Endodermal cell (in vitro differentiated cells): ENCODE measurements around the gene ATG10. TPM values are rescaled to one million over a fixed set of nuclear protein-coding genes. Genes with fewer than 3 reads are reported as not detected.

Source experiments
- DNase-seq: peaks from one replicate; pipeline ENCODE4 v3.0.0-alpha.2; 2017
- H3K27ac ChIP-seq: 2 replicates; pipeline ENCODE4 v1.5.1; 2013; ENCODE audit warnings: mild to moderate bottlenecking, low read depth, low read length, moderate library complexity
- H3K27me3 ChIP-seq: 2 replicates; pipeline ENCODE4 v1.6.1; 2013; ENCODE audit warnings: mild to moderate bottlenecking, low read length, moderate library complexity; ENCODE audit not compliant: insufficient read depth, control insufficient read depth, poor library complexity, severe bottlenecking
- H3K36me3 ChIP-seq: 2 replicates; pipeline ENCODE4 v1.7.0; 2013; ENCODE audit warnings: mild to moderate bottlenecking, low read length, moderate library complexity; ENCODE audit not compliant: control insufficient read depth, insufficient read depth
- H3K4me1 ChIP-seq: one replicate; pipeline ENCODE4 v1.7.0; 2013; ENCODE audit warnings: low read length; ENCODE audit not compliant: control insufficient read depth, insufficient read depth
- H3K4me3 ChIP-seq: 2 replicates; pipeline ENCODE4 v1.5.1; 2013; ENCODE audit warnings: mild to moderate bottlenecking, low read length, moderate library complexity
- H3K9ac ChIP-seq: 2 replicates; pipeline ENCODE4 v1.6.1; 2013; ENCODE audit warnings: mild to moderate bottlenecking, low read length, moderate library complexity; ENCODE audit not compliant: poor library complexity, severe bottlenecking; ENCODE audit errors: extremely low read depth
- H3K9me3 ChIP-seq: 2 replicates; pipeline ENCODE4 v1.6.1; 2013; ENCODE audit warnings: mild to moderate bottlenecking, low read length, moderate library complexity; ENCODE audit not compliant: control insufficient read depth
- H3K27ac Mint-ChIP-seq: 2 replicates; pipeline ENCODE4 v1.8.0; 2020; ENCODE audit warnings: mixed read lengths
- H3K27me3 Mint-ChIP-seq: 2 replicates; pipeline ENCODE4 v1.8.0; 2021; ENCODE audit warnings: mild to moderate bottlenecking, mixed read lengths; ENCODE audit not compliant: insufficient read depth
- H3K36me3 Mint-ChIP-seq: 2 replicates; pipeline ENCODE4 v1.8.0; 2020; ENCODE audit warnings: low read depth, mixed read lengths
- H3K4me1 Mint-ChIP-seq: 2 replicates; pipeline ENCODE4 v1.8.0; 2020; ENCODE audit warnings: mixed read lengths
- H3K4me3 Mint-ChIP-seq: 2 replicates; pipeline ENCODE4 v1.8.0; 2020; ENCODE audit warnings: mild to moderate bottlenecking, moderate library complexity, mixed read lengths
- H3K9me3 Mint-ChIP-seq: 2 replicates; pipeline ENCODE4 v1.8.0; 2020; ENCODE audit warnings: mild to moderate bottlenecking, mixed read lengths
- WGBS, 2 experiments: methylation state at CpG; one replicate each; pipeline versions ENCODE4 v1.1.5 to v1.1.7; 2013; ENCODE audit warnings: missing lambda C conversion rate in 2 of 2, mixed read lengths in 1 of 2; ENCODE audit not compliant: insufficient coverage in 1 of 2, insufficient read length in 1 of 2; 5-methylcytosine and 5-hydroxymethylcytosine counted together
- total RNA-seq, 2 donors: library from RNA; stranded (reverse); fragmentation: NEBNext Ultra II Directional in 1 of 2; extraction: Animal tissue kit (Norgen Biotek cat#: 25700) in 1 of 2; gene quantifications; 2 replicates in 1 of 2; 3 replicates in 1 of 2; pipeline ENCODE4 v1.2.1, GENCODE V29; 2021
- TF ChIP-seq, protein P1 (sequence below): fragments of 200-600 bp; sonication (generic); conservative IDR thresholded peaks from 2 replicates; pipeline ENCODE4 v1.5.0; 2021; ENCODE audit warnings: antibody characterized with exemption, mild to moderate bottlenecking

The ATG10 gene
- total RNA-seq, 2 donors from 2014 or later: 17.9 to 22.6 TPM

DNA sequence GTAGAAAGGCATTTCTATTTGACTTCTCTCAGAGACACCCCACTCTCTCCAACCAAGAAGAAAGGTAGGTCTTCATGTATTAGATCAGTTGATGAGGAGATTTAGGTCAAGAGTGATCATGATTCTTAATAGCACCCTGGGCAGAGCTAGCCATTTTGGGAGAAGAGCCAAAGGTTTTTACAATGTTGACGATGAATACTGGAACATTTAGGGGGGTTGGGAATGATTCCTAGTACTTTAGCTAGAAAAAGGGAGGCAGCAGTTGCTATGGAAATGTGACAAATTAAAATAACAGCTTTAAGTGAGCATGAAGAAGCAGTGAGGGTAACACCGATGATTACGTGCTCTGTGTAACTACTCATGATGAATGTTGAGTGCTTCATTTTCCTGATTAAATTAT is 315.8 kb downstream of the ATG10 start:
- peaks cover 5% of the 10 kb centered on the region for H3K4me1 Mint-ChIP-seq
- Histone ChIP-seq H3K36me3 (no peaks in the 10 kb centered on the region), H3K9me3 (no peaks in the 10 kb centered on the region), H3K4me3 (no peak overlapping the region), H3K4me1 (no peaks in the 10 kb centered on the region), H3K27me3 (no peaks in the 10 kb centered on the region), H3K9ac (no peak overlapping the region), H3K27ac (no peak overlapping the region)
- no peak overlapping the region for H3K27ac Mint-ChIP-seq
- no peak overlapping the region for H3K4me3 Mint-ChIP-seq
- peaks cover 2% of the 10 kb centered on the region for H3K27me3 Mint-ChIP-seq
- 97 to 100% methylated on average over 3 of the region's 3 CpGs for WGBS, 2 experiments
- TF ChIP-seq, protein P1, sequence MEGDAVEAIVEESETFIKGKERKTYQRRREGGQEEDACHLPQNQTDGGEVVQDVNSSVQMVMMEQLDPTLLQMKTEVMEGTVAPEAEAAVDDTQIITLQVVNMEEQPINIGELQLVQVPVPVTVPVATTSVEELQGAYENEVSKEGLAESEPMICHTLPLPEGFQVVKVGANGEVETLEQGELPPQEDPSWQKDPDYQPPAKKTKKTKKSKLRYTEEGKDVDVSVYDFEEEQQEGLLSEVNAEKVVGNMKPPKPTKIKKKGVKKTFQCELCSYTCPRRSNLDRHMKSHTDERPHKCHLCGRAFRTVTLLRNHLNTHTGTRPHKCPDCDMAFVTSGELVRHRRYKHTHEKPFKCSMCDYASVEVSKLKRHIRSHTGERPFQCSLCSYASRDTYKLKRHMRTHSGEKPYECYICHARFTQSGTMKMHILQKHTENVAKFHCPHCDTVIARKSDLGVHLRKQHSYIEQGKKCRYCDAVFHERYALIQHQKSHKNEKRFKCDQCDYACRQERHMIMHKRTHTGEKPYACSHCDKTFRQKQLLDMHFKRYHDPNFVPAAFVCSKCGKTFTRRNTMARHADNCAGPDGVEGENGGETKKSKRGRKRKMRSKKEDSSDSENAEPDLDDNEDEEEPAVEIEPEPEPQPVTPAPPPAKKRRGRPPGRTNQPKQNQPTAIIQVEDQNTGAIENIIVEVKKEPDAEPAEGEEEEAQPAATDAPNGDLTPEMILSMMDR: no peak
- no peaks in the 10 kb centered on the region for H3K9me3 Mint-ChIP-seq
- DNase-seq: no peak
- no peaks in the 10 kb centered on the region for H3K36me3 Mint-ChIP-seq

DNA sequence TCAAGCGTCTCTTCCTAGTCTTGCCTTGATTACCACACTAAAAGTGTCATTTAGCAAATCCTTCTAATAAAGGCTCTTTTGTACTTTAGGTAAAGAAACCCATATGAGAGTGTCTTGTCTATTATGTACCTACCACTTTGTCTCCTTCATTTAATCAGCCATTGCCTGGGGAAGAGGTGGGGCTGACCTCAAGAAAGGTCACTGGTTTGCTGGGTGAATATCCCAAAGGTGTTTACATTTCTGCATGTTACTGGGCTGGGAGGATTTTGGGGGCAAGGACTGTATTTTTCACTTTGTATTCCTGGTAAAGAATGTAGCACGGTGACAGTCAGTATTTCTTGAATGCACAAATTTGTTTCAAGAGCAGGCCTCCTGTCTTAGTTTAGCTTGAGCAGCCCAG is 318.2 kb downstream of the ATG10 start:
- Mint-ChIP-seq H3K4me1 (peaks cover 12% of the 10 kb centered on the region), H3K27me3 (peaks cover 2% of the 10 kb centered on the region), H3K27ac (no peak overlapping the region), H3K4me3 (no peak overlapping the region), H3K36me3 (no peaks in the 10 kb centered on the region), H3K9me3 (peaks cover 2% of the 10 kb centered on the region)
- Histone ChIP-seq H3K4me3 (no peak overlapping the region), H3K4me1 (no peaks in the 10 kb centered on the region), H3K36me3 (no peaks in the 10 kb centered on the region), H3K27ac (no peak overlapping the region), H3K9me3 (no peaks in the 10 kb centered on the region), H3K27me3 (no peaks in the 10 kb centered on the region), H3K9ac (no peak overlapping the region)
- 88 to 94% methylated on average over 1 to 2 of the region's 2 CpGs for WGBS, 2 experiments
- no peak for DNase-seq
- TF ChIP-seq, protein P1: no peak

DNA sequence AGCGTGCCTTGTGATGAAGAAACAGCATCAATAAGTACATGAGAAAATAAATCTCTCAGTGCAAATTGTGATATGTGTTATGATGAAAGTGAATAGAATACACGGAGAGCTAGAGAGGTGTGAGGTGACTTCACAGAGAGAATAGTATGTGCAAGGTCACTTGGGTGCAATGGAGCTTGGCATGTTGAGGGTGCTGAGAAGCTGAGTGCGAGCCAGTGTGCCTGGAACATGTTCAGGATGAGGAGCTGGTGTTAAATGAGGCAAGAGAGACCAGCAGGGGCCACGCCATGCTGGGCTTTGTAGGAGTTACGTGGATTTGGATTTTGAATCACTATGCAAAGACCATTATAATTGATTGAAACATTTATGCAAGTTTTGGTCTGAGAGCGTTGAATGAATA is 319.1 kb downstream of the ATG10 start:
- Mint-ChIP-seq H3K4me1 (peaks cover 12% of the 10 kb centered on the region), H3K9me3 (peaks cover 2% of the 10 kb centered on the region), H3K36me3 (no peaks in the 10 kb centered on the region), H3K4me3 (no peak overlapping the region), H3K27ac (no peak overlapping the region), H3K27me3 (peaks cover 2% of the 10 kb centered on the region)
- WGBS, 2 experiments: 89 to 94% methylated on average over 2 to 6 of the region's 6 CpGs
- H3K4me3 ChIP-seq: no peak overlapping the region
- TF ChIP-seq, protein P1: no peak
- no peaks in the 10 kb centered on the region for H3K4me1 ChIP-seq
- H3K36me3 ChIP-seq: no peaks in the 10 kb centered on the region
- H3K27me3 ChIP-seq: no peaks in the 10 kb centered on the region
- H3K9me3 ChIP-seq: no peaks in the 10 kb centered on the region
- DNase-seq: no peak
- no peak overlapping the region for H3K27ac ChIP-seq
- H3K9ac ChIP-seq: no peak overlapping the region
